Stimulated activated CD4-positive, alpha-beta T cell treated with anti-CD3 and anti-CD28 coated beads, Interleukin-12 subunit alpha, Interleukin-12 subunit beta, amount 100 ng/mL, for 48 hours (primary cell): Measurements from ENCODE around the gene SLC44A5.

Experiments
- DNase-seq, 3 donors: peaks; one replicate each; pipeline ENCODE4 v3.0.0-alpha.2; 2020; ENCODE audit warnings: low read depth in 2 of 3, low spot score in 1 of 3

Gene SLC44A5

DNA sequence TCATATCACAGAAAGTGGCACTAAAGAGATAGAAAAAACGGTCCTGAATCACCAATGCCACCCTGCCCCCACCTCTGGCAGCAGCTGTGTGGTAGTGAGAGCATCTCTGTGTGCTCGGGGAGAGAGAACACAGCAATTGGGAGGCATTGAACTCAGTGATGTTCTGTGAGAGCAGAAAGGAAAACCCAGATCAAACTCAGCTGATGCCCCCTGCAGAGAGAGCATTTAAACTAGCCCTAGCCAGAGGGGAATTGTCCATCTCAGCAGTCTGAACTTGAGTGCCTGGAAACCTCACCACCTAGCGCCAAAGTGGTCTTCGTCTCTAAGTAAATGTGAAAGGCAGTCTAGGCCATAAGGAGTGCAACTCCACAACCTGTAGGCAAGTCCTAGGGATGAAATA is 21.3 kb downstream of the SLC44A5 start:
- no peak for DNase-seq

GRCh38 chr1:75588779-75589475 is 22.0 kb downstream of the SLC44A5 start:
- no peak for DNase-seq

GRCh38 chr1:75587692-75588091 is 23.2 kb downstream of the SLC44A5 start:
- no peak for DNase-seq

- no peak for DNase-seq
Observed at GRCh38 chr1:75583282-75583681, 27.6 kb downstream of the SLC44A5 start.

GRCh38 chr1:75582725-75583261 is 28.1 kb downstream of the SLC44A5 start:
- no peak for DNase-seq

DNA sequence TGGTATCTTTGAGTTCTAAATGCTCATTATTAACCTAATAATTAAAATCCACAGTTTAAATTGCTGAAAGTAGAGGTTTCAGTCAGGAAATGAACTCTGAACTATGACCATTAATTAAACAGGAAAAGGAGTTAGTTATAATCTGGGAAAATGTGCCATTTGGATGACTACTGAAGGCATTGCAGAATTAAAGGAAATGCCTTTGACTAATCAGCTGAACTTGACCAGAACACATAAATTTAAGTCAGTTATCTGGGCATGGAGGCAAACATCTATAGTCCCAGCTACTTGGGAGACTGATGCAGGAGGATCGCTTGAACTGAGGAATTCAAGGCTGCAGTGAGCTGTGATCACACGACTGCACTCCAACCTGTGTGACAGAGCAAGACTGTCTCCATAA is 31.9 kb downstream of the SLC44A5 start:
- DNase-seq, result no peak

DNA sequence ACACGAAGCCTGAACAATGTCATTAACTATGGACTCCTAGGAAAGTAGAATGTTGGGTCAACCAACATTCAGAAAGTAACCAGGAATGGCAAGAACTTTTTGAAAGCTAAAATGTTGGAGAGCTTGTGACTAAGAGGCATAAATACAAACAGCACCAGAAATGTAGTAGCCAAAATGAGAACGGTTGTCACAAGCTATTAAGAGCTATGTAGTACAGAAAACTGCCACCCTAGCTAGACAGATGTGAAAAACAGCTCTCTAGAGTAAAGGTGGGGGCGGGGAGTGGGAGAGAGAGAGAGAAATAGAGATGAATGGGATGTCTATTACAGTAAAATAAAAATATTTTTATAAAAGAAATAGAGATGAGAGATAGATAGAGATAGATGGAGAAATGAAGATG is 35.1 kb downstream of the SLC44A5 start:
- no peak for DNase-seq

GRCh38 chr1:75567191-75567590 is 43.7 kb downstream of the SLC44A5 start:
- no peak for DNase-seq

DNA sequence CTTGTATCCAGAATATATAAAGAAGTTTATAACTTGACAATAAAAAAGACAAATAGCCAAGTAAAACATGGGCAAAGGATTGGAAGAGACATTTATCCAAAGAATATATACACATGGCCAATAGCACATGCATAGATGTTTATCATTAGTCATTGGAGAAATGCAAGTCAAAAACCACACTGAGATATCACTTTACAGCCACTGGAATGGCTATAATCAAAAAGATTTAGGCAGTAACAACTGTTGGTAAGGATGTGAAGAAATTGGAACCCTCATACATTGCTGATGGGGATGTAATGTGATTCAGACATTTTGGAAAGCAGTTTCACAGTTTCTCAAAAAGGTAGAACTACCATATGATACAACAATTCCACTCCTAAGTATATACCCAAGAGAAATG is 51.1 kb downstream of the SLC44A5 start:
- no peak for DNase-seq

GRCh38 chr1:75559136-75559535 is 51.8 kb downstream of the SLC44A5 start:
- DNase-seq, result no peak

- no peak for DNase-seq
Observed at GRCh38 chr1:75554870-75555269, 56.0 kb downstream of the SLC44A5 start.

- DNase-seq, result no peak
Observed at GRCh38 chr1:75554181-75554580, 56.7 kb downstream of the SLC44A5 start.

GRCh38 chr1:75550559-75550958 is 60.4 kb downstream of the SLC44A5 start:
- no peak for DNase-seq

DNA sequence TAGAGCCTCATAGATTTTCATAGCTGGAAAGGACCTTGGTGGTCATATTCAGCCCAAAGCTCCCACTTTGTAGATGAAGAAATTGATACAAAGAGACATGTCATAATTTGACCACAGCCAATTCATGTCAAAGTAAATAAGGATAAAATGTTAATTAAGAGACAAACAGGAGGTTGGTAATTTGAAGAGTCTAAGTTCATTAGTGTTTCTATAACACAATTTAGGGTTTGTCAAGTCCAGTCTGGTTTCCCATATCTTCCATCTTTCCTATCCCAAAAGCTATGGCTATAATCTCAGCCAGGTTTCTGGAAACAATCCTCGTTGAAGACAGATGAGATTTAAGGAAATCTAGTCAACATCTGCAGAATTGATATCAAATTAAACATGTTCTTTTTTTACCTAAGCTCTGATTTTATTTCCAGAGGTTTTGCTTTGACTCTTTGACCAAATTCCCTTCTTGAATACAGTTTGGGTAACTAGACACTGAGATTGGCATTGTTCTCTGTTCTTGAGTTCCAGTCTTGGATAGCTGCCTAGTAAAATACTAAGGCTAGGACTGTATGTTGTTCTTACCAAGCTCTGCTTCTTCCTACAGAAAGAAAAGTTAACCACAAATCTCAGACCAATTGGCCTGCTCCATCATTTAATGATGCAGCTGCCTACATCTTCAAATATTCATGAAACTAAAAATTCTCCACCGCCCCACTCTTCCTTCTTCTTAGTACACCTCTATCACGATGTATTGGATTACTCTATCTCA is 62.0 kb downstream of the SLC44A5 start:
- no peak for DNase-seq

DNA sequence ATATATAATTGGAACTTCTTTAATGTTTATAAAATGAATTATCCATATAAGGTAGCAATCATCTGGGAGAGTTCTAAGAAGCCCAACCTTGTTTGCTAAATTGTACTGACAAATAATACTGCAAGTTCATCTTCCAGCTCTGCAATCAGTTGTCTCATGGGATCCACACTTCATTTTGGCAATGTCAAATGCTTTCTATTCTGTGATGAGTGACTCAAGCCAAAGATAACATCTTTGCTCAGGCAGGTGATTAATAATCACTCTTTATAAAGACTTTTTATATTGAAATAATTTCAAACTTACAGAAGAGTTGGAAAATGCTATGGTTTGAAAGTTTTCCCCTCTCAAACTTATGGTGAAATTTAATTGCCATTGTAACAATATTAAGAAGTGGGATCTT is 67.2 kb downstream of the SLC44A5 start:
- no peak for DNase-seq

GRCh38 chr1:75542818-75543570 is 67.9 kb downstream of the SLC44A5 start:
- DNase-seq, result no peak

- no peak for DNase-seq
Observed at GRCh38 chr1:75539230-75540116, 71.4 kb downstream of the SLC44A5 start.

GRCh38 chr1:75533085-75533484 is 77.8 kb downstream of the SLC44A5 start:
- no peak for DNase-seq

DNA sequence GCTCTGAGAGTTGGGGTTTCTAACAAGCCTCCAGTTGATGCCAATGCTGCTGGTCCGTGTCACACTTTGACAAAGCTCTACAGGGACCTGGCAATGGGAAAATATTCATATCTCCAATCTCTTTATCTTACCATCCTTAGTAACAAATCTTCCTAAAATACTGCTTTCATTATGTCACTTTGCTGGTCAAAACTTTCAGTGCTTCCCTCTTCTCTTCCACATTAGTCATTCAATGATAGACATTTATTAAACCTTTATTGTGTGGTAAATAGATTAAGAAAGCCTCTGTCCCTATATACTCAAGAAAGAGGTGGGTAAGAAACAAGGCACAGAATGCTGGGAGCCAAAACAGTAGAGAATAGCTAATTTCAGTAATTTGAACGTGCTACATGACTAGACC is 79.3 kb downstream of the SLC44A5 start:
- no peak for DNase-seq

DNA sequence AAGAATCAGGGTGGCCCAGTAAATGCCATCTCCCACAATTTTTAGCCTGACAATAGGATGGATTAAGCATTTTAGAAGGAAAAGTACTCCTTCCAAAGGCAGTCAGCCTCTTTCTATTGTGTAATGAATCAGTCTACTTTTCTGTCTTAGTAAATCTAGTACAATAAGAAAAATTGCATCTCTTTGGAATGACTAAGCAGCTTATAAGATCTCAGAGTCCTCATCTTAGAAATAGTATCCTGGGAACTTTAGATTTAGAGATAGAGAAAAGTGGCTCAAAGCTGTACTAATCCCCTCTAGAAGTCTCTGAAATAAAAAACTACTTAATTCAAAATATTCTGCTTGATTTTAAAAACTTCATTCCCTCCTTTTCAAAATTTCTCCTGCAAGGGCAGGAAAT is 81.4 kb downstream of the SLC44A5 start:
- no peak for DNase-seq

- DNase-seq, result no peak
Observed at GRCh38 chr1:75528001-75528400, 82.9 kb downstream of the SLC44A5 start.
